ENCODE data around the gene AARS2. TPM values are rescaled to one million over a fixed set of nuclear protein-coding genes. Genes with fewer than 3 reads are reported as not detected.

Gene AARS2
- total RNA-seq, 4 donors from 2014 or later, result 6.9 to 12.3 (median 7.6) TPM

DNA sequence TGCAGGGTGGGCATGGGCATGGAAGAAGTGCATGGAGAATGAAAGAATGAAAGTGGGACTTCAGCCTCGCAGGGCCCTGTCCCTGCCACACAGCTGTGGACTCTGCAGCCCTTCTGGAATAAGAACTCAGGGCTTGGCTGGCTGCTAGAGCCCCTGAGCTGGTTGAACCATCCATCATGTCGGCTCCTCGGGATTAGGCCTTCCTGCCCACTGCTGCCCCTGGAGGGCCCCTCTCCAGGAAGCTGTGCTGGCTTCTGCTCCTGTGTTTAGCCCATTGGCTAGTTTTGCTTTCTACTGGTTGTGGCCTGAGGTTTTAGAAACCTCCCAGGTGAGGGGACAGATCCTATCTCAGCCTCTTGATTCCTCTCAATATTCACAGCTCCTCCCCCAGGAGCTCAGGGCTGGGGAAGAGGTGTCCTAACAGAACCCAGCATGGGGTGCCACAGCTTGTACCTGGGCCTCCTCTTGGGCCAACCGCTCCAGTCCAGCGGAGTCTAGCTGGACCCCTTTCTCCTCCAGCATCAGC, 7.9 kb downstream of the AARS2 start:
- DNase-seq (ENCODE audit: low spot score) (no peak), ATAC-seq (ENCODE audit: low FRiP score) (no peak)
- TF ChIP-seq, protein P1, sequence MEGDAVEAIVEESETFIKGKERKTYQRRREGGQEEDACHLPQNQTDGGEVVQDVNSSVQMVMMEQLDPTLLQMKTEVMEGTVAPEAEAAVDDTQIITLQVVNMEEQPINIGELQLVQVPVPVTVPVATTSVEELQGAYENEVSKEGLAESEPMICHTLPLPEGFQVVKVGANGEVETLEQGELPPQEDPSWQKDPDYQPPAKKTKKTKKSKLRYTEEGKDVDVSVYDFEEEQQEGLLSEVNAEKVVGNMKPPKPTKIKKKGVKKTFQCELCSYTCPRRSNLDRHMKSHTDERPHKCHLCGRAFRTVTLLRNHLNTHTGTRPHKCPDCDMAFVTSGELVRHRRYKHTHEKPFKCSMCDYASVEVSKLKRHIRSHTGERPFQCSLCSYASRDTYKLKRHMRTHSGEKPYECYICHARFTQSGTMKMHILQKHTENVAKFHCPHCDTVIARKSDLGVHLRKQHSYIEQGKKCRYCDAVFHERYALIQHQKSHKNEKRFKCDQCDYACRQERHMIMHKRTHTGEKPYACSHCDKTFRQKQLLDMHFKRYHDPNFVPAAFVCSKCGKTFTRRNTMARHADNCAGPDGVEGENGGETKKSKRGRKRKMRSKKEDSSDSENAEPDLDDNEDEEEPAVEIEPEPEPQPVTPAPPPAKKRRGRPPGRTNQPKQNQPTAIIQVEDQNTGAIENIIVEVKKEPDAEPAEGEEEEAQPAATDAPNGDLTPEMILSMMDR (IDR thresholded peaks at IDR 0.05), result no peak

DNA sequence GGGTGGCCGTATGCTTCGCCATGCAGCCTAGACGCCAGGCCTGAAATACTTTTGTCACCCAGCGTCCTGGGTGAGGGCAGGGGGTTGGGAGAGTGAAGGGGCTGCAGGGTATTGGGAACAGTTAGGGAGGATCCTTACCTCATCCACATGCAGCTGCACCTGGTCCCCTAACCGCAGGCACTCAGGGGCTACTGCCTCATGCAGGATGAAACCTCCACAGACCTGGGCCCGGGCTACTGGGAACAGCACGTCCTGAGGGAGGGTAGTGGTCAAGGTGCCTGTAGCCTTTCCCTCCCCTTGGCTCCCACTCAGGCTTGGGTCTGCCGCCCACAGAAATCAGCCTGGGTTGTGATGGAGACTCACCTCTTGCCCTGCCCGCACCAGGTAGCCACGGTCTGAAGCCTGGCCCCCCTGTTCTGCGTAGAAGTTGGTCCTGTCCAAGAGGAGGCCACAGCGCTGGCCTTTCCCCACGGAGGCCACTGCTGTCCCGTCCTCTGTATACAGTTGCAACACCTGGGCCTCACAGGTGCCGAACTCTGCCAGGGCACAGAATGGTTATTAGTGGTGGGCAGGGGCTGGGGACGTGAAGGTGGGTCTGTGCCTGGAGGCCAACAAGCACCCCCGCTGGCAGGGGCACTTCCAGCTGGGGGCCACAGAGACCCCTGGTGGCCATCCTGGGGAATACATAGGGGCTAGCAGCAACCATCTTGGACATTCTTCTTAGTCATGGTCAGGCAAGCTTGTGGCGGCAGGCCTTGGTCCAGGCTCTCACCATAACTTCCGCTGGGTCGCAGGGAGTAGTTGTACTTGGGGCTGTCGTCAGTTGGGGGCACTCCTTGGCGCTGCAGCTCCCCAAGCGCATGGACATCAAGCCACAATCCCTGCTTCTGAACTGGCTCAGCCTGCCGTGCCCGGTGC, 8.6 kb downstream of the AARS2 start:
- DNase-seq (ENCODE audit: low spot score) (no peak), ATAC-seq (ENCODE audit: low FRiP score) (no peak)
- TF ChIP-seq, protein P1 (IDR thresholded peaks at IDR 0.05), result no peak

DNA sequence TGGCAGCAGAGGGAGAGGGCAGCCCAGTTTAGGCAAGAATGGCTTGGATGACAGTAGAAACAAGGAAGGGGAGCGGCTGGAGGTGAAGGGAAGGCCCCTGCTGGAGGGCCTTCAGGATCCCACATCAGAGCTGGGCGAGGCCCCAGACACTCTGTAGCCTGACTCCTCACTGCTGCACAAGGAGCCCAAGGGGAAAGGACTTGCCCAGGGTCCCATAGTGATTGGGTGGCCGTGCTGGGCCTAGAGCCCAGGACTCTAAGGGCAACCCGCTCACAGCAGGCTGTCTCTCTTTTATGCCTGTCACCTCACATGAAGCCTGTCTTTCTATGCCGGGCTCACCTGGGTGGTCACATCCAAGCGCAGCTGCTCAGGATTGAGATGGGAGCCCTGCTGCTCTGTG, 9.3 kb downstream of the AARS2 start:
- ATAC-seq (ENCODE audit: low FRiP score) (no peak), DNase-seq (ENCODE audit: low spot score) (no peak)
- TF ChIP-seq, protein P1 (IDR thresholded peaks at IDR 0.05), result no peak

DNA sequence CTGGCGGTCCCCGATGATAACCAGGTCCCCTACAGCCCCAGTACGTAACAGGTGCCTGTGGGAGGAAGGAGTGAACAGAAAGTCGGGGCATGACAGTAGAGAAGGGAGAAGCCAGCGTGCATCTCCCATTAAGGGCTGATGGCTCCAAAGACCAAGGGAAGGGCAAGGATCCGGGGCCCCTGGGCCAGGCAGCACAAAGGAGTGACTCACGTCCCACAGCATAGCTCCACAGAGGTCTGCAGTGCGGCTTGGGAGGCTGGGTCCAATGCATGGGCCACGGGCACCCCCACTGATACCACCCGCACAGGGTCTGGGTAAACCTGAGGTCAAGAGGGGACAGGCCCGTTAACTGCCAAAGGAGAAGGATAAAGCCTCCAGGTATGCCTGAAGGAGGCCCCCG, 10.3 kb downstream of the AARS2 start:
- TF ChIP-seq, protein P1 (IDR thresholded peaks at IDR 0.05), result no peak
- no peak for DNase-seq (ENCODE audit: low spot score)
- no peak for ATAC-seq (ENCODE audit: low FRiP score)

DNA sequence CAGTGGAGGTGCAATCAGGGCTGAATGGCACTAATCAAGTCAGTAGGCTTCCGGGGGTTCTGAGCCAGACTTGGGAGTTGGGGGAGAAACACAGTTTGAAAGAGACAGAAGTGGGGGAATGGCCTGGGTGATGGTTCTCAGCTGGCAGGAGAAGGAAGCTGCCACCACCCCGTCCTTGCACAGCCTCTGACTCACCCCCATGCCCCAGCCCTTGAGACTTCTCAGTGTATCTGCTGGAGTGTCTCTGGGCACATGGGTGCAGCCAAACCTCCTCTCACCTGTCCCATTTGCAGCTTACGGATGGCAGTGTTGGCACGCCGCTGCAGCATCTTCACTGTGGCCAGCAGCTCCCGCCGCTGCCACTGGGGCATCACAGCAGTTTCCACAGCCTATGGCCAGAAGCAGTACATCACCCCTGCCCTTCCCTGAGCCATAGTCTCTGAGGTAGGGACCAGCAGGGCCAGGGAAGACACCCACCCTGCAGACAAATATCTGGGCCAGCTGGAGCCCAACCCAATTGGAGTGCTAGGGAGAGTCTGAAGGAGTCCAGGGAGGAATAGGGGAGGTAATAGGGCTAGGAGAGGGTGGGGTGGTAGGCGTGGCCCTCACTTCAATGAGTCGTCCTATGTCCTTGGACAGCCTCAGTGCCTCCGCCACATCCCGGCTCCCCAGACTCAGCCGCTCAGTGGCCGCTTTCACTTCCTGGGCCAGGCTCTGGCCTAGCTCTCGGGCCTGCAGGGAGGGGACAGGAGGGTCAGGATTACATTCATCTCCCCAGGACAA, 11.2 kb downstream of the AARS2 start:
- ATAC-seq (ENCODE audit: low FRiP score), result no peak
- TF ChIP-seq, protein P1 (IDR thresholded peaks at IDR 0.05), result no peak
- DNase-seq (ENCODE audit: low spot score), result no peak

DNA sequence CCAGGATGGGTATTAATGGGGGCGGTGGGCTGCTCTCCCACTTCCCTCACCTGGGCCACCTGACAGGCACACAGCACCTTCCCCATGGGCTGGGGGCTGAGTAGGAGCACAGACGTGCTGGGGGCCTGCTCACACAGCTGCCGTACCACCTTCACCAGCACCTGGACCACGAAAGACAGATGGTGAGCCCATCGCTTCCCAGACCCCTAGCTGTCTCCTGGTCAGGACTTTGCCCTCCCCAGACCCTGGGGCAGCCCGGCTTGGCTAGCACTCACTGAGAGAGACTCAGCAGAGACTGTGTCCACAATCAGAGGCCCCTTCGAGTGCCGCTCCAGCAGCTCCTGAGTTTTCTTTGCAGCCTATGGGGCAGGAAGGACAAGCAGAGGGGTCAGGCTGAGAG, 12.0 kb downstream of the AARS2 start:
- TF ChIP-seq, protein P1 (IDR thresholded peaks at IDR 0.05), result no peak
- DNase-seq (ENCODE audit: low spot score) (no peak), ATAC-seq (ENCODE audit: low FRiP score) (no peak)

Measured in omental fat pad (tissue), 4 donors.